Hepatocyte (in vitro differentiated cells): ENCODE results near the gene WTAP. TPM values are rescaled to one million over a fixed set of nuclear protein-coding genes. Genes with fewer than 3 reads are reported as not detected.

Source experiments
- DNase-seq: peaks from one replicate; pipeline ENCODE4 v3.0.0-alpha.2; 2016; ENCODE audit warnings: low spot score
- H2AFZ ChIP-seq: fragments of 200-600 bp; sonication (generic); 2 replicates; pipeline ENCODE4 v1.6.0; 2016; ENCODE audit warnings: antibody characterized with exemption, mild to moderate bottlenecking
- H3K27ac ChIP-seq: fragments of 200-600 bp; sonication (generic); 2 replicates; pipeline ENCODE4 v1.5.1; 2016; ENCODE audit warnings: mild to moderate bottlenecking
- H3K27me3 ChIP-seq: fragments of 200-600 bp; sonication (generic); 2 replicates; pipeline ENCODE4 v1.6.1; 2016
- H3K36me3 ChIP-seq: fragments of 200-600 bp; sonication (generic); replicated peaks from 2 replicates; pipeline ENCODE4 v1.5.1; 2016; ENCODE audit warnings: low read depth; ENCODE audit not compliant: insufficient read depth
- H3K4me1 ChIP-seq: fragments of 200-600 bp; sonication (generic); 2 replicates; pipeline ENCODE4 v1.5.1; 2016; ENCODE audit warnings: mild to moderate bottlenecking, moderate library complexity; ENCODE audit not compliant: insufficient read depth
- H3K4me2 ChIP-seq: fragments of 200-600 bp; sonication (generic); 2 replicates; pipeline ENCODE4 v1.6.0; 2016
- H3K4me3 ChIP-seq: fragments of 200-600 bp; sonication (generic); 2 replicates; pipeline ENCODE4 v1.5.1; 2016; ENCODE audit warnings: mild to moderate bottlenecking
- H3K79me2 ChIP-seq: fragments of 200-600 bp; sonication (generic); 2 replicates; pipeline ENCODE4 v1.6.0; 2017; ENCODE audit warnings: mild to moderate bottlenecking
- H3K9me2 ChIP-seq: fragments of 200-600 bp; sonication (generic); replicated peaks from 2 replicates; pipeline ENCODE4 v1.6.0; 2017; ENCODE audit warnings: mild to moderate bottlenecking; ENCODE audit not compliant: insufficient read depth
- H3K9me3 ChIP-seq: fragments of 200-600 bp; sonication (generic); 2 replicates; pipeline ENCODE4 v1.5.1; 2016; ENCODE audit warnings: low read depth, mild to moderate bottlenecking
- H4K20me1 ChIP-seq: fragments of 200-600 bp; sonication (generic); 2 replicates; pipeline ENCODE4 v1.6.0; 2016; ENCODE audit warnings: mild to moderate bottlenecking; ENCODE audit not compliant: insufficient read depth, poor library complexity, severe bottlenecking
- CTCF ChIP-seq: fragments of 200-600 bp; sonication (generic); IDR thresholded peaks from 2 replicates; pipeline ENCODE4 v1.5.1; 2016; ENCODE audit warnings: antibody characterized with exemption, mild to moderate bottlenecking; ENCODE audit not compliant: poor library complexity
- EZH2 ChIP-seq: fragments of 200-600 bp; sonication (generic); IDR thresholded peaks from 2 replicates; pipeline ENCODE4 v1.6.1; 2016; ENCODE audit warnings: antibody characterized with exemption, mild to moderate bottlenecking, borderline replicate concordance
- EZH2phosphoT487 ChIP-seq: fragments of 200-600 bp; sonication (generic); IDR thresholded peaks from one replicate; pipeline ENCODE4 v1.6.1; 2018; ENCODE audit warnings: antibody characterized with exemption, mild to moderate bottlenecking, low read depth, moderate library complexity; ENCODE audit not compliant: unreplicated experiment, severe bottlenecking
- WGBS: methylation state at CpG from one replicate; pipeline ENCODE4 v1.1.6; 2016; ENCODE audit warnings: low lambda C conversion rate; ENCODE audit errors: missing lambda C conversion rate; 5-methylcytosine and 5-hydroxymethylcytosine counted together
- polyA plus RNA-seq: library from polyadenylated mRNA; unstranded; fragments of >200 nt; fragmentation: Nextera tagmentation; extraction: Ambion mirVana; gene quantifications from 2 replicates; pipeline ENCODE4 v1.2.1, GENCODE V29; 2016
- total RNA-seq: library from RNA; depleted of rRNA; stranded (reverse); fragments of >200 nt; gene quantifications from 2 replicates; pipeline ENCODE4 v1.2.3, GENCODE V29; 2014

Gene WTAP
- 94.8 and 101 TPM in 2 replicates for total RNA-seq
- 84.6 and 88.1 TPM in 2 replicates for polyA plus RNA-seq

DNA sequence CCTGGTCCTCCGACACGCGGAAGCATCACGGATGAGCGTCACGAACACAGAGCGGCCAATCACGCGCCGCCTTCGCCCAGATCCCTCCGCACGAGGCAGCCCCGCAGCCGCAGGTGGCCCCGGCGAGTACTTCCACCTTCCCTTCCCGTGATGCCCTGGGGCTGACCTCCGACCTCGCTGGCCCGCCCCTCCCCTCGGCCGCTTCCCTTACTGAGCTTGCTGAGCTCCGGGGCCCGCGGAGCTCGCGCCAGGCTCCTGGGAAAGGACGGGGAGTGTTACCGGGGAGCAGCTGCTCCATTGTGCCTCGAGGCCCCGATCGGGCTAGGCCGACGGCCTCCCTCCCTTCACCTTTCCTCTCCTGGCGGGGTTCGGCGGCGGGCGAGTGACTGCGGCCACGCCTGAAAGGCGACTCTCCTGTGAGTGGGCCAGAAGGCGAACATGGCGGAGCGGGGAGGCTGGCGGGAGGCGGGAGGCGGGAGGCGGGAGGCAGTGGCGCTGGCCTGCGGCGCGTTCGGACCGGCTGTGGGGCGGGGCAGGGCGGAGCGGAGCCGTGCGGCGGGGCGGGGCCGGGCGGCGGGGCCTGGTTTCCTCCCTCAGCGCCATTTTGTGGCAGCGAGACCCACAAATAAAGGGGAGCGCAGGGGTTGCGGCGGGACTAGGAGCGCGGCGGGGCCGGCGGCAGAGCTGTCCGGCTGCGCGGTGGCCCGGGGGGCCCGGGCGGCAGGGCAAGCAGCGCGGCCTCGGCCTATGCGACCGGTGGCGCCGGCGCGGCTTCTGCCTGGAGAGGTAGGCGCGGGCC, at the start of gene WTAP:
Gene WTAP (plus strand): TSS at position 589 of the 799 bp plus-strand sequence. CDS start 8,760 bp downstream, outside the sequence.
- WGBS = 1% methylated on average over 54 of the region's 93 CpGs
- Histone ChIP-seq H3K36me3 (no peaks in the 10 kb centered on the region), H3K4me3 (peak within 1 kb of the TSS; percentile 97), H4K20me1 (peaks cover 41% of the 10 kb centered on the region), H3K27me3 (no peaks in the 10 kb centered on the region), H3K27ac (peak within 1 kb of the TSS; percentile 100), H3K9me3 (no peaks in the 10 kb centered on the region), H3K9me2 (no peaks in the 10 kb centered on the region), H3K79me2 (peaks cover 88% of the 10 kb centered on the region), H3K4me1 (peaks cover 12% of the 10 kb centered on the region), H3K4me2 (peak within 1 kb of the TSS; percentile 92), H2AFZ (peak within 1 kb of the TSS; percentile 84)
- peak; percentile 98 for DNase-seq
- no peak for TF ChIP-seq EZH2phosphoT487
- TF ChIP-seq CTCF = no peak
- TF ChIP-seq EZH2 = no peak

- no peak overlapping the region for H2AFZ ChIP-seq
- no peaks in the 10 kb centered on the region for H4K20me1 ChIP-seq
- whole genome bisulfite sequencing = 96% methylated on average over 5 of the region's 5 CpGs
- no peaks in the 10 kb centered on the region for H3K4me1 ChIP-seq
- no peaks in the 10 kb centered on the region for H3K9me3 ChIP-seq
- no peak overlapping the region for H3K27ac ChIP-seq
- H3K4me3 ChIP-seq = no peak overlapping the region
- no peaks in the 10 kb centered on the region for H3K27me3 ChIP-seq
- H3K9me2 ChIP-seq = no peaks in the 10 kb centered on the region
- H3K79me2 ChIP-seq = no peaks in the 10 kb centered on the region
- H3K36me3 ChIP-seq = no peaks in the 10 kb centered on the region
- H3K4me2 ChIP-seq = no peak overlapping the region
- TF ChIP-seq EZH2phosphoT487 (no peak), EZH2 (no peak), CTCF (no peak)
- DNase-seq = no peak
These were observed 49.7 kb upstream of the WTAP start for GRCh38 chr6:159677506-159678165.

DNA sequence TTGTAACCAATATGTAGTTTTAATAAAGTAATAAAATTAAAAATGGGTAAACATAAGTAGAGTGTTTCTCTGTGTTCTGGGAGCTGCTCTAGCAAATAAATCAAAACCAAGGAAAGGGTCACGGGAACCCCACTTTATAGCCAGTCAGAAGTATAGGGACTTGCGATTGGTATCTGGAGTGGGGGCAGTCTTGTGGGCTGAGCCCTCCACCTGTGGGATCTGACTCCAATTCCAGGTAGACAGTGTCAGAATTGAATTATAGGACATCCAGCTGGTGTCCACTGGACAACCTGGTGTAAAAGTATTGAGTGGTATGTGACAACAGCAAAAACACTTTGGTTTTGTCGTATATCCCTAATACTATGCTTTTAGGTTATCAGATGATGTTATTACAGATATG, 48.7 kb upstream of the WTAP start:
- TF ChIP-seq EZH2 = no peak
- no peak for TF ChIP-seq CTCF
- no peak for TF ChIP-seq EZH2phosphoT487
- WGBS = 92% methylated on average over 3 of the region's 3 CpGs
- Histone ChIP-seq H2AFZ (no peak overlapping the region), H3K27me3 (no peaks in the 10 kb centered on the region), H3K79me2 (peaks cover 1% of the 10 kb centered on the region), H3K4me2 (no peak overlapping the region), H3K9me3 (no peaks in the 10 kb centered on the region), H3K4me3 (no peak overlapping the region), H3K9me2 (no peaks in the 10 kb centered on the region), H3K36me3 (no peaks in the 10 kb centered on the region), H3K27ac (no peak overlapping the region), H3K4me1 (no peaks in the 10 kb centered on the region), H4K20me1 (no peaks in the 10 kb centered on the region)
- DNase-seq = no peak
